GM12892 (cell line): ENCODE results near the gene GPR37.

ENCODE experiments used
- POLR2A ChIP-seq: IDR thresholded peaks from 2 replicates; pipeline ENCODE4 v1.6.1; 2011; ENCODE audit warnings: low read depth, low read length, control low read depth
- POLR2AphosphoS5 ChIP-seq: IDR thresholded peaks from 2 replicates; pipeline ENCODE4 v1.6.1; 2011; ENCODE audit warnings: low read depth, low read length, control low read depth
- TAF1 ChIP-seq: IDR thresholded peaks from 2 replicates; pipeline ENCODE4 v1.6.1; 2011; ENCODE audit warnings: low read depth, mild to moderate bottlenecking, control low read depth, low read length, borderline replicate concordance

DNA sequence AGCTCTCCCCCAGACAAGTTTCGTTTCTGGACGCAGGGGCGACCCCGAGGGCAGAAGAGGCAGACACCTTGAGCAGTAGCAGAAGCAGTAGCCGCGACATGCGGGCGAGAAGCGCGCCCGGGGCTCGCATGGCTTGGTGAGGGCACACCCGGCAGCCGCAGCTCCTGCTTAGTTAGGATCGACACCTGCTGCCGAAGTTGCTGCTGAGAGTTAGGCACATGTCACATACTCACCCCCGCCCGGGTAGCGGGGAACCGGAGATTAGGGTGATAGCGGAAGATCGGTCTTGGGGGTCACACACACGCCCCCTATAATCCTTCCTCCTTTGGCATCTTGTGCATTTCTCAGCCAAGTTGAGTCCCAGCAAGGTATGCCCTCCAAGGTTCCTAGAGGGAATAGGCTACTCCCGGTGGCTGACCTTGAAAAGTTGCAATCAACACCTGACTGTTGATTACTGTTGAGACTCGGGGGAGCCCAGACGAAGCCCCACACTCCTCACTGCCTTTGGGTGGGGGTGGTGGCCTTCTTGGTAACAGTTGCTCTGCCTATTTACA, 668 bp downstream of the GPR37 start:
- TF ChIP-seq POLR2A (no peak), TAF1 (no peak), POLR2AphosphoS5 (no peak)
